ELF-1 (cell line): ENCODE data around the gene P4HA2.

Source experiments
- DNase-seq: peaks from one replicate; pipeline ENCODE4 v3.0.0-alpha.2; 2016; ENCODE audit warnings: low read depth, low spot score

Gene P4HA2

DNA sequence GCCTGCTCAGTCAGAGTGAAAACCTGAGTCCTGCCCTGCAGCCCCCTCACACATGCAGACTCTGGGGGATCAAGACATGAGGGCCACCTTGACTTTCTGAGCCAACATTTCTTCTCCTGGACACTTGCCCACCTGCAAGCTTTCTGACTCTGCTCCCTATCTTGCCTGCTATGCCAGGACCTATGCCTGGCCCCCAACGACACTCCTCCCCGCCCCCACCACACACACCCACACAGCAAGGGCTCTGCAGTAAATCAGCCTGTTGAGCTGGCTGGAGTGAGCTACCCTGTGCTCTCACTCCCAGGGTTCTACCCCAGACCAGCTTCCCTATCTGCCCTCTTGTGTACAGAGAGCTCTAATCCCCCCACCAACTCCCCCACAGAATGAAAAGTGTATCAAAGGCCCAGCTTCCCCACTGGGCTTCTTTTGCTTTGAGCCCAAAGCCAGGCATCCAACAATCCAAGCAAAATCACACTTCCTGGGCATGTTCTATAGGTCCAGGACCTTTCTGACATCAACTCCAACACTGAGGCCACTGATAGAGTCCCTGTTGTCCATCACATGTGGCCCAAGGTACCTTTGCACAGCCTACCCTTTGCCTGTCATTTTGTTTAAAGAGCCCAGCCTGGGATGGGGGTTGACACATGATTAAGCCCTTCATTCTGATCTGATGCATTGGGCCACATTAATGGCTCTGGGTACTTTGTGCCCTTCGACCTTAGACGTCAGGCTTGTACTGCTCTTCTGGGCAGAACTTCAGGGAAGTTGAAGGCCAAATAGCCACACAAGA lies 37.1 kb upstream of the P4HA2 start:
- no peak for DNase-seq

DNA sequence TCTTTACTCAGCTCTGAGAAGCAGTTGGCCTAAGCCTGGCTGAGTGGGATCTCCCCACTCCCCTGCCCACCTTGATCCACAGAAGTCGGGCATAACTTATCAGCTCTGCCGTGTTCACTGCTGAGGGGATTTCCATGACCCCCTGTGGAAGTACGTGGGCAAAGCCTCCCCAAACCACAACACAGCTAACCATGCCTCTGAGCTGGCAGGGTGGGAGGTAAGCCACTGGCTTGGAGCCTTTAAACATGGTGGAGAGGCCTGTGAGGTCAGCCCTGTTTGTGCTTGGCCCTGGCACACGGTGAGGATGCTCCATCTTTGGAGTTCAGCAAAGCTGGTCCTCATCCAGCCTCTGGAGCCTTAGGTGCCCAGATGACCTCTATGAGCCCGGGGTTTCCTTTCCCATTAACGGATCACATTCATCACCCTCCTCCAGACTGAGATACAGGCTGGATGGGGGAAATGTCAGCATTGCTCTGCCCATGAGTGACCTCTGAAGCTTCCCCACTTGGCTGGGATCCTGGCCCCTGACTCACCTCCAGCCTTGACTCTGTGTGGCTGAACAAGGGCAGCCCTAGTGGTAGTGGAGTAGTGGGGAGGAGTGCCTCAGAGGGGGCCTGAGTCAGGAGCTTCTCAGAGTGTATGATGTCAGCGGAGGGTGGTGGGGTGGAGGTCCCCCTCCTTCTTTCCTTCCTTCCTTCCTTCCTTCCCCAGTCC lies 36.1 kb upstream of the P4HA2 start:
- no peak for DNase-seq

- no peak for DNase-seq
Measured at GRCh38 chr5:132262882-132263547, 35.4 kb upstream of the P4HA2 start.

GRCh38 chr5:132261881-132262845 lies 34.5 kb upstream of the P4HA2 start:
- no peak for DNase-seq

- DNase-seq = no peak
Measured at GRCh38 chr5:132260714-132261551, 33.3 kb upstream of the P4HA2 start.

- DNase-seq = no peak
Measured at GRCh38 chr5:132260051-132260450, 32.4 kb upstream of the P4HA2 start.

DNA sequence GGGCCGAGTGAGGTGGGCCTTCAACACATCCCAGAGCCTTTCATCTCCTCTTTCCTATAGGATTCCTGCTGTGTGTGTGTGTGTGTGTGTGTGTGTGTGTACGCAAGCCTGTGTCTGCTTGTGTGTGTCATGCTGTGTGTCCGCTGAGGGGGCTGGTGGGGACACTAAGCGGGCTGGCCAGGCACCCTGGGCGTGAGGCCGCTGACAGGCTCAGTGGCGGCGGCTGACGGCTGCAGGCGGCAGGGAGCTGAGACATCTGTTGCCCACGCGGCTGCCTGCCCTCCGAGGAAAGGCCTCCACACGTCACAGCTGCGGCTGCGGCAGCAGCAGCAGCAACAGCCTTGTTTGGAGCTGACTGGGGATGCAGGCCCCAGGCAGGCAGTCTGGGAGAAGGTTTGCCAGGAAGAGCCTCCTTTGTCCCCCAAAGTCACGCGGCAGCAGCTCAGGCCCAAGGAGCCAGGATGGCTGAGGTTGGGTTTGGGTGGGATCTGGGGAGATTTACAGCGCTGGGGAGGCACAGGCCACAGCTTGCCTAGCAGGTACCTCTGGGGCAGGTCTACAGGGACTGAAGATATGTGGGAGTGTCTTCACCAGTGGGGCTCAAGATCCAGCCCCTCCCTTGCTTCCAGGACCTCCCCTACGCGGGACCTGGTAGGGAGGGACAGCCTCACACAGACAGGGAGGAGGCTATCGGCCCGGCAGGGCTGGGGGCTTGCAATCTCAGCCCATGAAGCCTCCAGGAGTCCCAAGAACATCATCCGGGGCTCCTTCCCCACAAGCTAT lies 31.6 kb upstream of the P4HA2 start:
- DNase-seq = peak; percentile 50

DNA sequence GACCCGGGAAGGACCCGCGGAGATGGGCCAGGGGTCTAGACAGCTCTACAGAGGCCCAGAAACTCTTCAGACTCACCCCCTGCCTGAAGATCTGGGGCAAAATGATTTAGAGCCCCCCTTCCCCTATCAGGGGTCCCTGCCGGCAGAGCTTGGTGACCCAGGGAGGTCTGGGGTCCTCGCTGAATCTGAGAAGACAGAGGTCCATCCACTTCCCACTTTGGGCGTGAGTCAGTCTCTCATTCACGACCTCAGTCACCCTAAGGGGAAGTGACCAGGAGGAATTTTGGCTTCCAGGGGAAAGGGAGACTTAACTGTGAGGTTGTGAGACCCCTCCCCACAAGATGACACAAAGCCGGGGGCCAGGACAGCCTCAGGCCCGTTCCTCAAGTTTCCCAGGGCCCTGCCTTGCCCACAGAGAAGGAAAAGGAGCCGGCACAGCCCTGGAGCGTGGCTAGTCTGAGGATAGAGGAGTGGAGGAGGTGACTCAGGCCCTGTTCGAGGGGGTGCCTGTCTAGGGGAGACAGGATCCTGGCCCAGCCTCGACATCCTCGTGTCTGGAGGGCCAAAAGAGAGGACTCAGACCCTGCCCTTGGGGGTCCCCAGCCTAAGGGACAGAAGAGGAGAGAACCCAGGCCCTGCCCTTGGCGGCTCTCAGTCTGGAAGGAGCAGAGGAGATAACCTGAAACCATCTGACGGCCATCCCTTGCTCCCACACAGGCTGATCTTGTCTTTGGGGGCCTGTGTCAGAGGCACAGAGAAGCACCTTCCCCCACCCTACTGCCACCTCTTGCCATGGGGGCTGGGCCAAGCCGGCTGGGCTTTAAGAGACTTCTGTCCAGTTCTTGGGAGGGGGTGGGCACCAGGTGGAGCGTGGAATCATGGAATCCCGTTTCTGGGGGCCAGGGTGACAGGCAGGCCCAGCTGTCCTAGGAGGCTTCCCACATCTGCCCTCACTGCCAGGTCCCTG lies 30.7 kb upstream of the P4HA2 start:
- no peak for DNase-seq

DNA sequence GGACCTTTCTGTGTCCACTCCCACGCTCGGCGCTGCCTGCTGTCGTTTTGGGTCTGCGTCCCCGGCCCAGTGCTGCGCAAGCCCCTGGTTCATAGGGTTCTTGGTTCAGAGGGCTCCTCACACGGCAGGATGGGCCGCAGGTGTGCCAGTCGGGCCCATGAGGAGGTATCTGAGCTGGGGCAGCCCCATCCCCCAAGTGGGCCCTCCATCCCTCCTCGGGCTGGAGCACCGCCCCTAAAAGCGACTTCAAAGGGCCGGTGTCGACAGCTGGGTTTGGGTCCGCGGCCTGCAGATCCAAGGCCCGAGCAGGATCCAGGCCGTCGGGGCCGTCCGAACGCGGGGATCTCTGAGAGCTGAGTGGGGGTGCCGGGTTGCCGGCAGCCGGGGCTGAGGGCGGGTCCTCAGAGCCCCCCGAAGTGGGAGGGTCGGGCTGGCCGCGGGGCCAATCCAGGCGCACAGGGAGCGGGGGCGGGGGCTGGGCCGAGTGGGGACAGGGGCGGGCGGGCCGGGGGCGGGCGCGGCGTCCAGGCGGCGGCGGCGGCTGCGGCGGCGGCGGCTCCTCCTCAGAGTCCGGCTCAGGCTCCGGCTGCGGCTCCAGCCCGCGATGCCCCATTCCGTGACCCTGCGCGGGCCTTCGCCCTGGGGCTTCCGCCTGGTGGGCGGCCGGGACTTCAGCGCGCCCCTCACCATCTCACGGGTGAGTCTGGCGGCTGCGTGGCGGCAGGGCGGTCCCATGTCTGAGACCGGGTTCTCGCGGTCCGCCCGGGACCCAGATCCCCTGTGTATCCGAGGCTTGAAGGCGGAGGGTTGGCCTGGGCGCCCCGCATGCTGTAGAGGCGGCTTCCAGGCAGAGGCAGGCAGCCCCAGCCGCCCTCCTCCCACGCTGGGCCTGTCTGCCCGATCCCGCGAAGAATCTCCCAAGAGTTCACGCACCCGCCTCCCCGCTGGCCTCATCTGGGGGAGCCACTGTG lies 29.8 kb upstream of the P4HA2 start, which contains the start of gene PDLIM4:
TSS of gene PDLIM4 (plus strand) at position 566 of the 971 bp plus-strand sequence. CDS start at position 605, 39 bp downstream.
- DNase-seq = peak; percentile 64

DNA sequence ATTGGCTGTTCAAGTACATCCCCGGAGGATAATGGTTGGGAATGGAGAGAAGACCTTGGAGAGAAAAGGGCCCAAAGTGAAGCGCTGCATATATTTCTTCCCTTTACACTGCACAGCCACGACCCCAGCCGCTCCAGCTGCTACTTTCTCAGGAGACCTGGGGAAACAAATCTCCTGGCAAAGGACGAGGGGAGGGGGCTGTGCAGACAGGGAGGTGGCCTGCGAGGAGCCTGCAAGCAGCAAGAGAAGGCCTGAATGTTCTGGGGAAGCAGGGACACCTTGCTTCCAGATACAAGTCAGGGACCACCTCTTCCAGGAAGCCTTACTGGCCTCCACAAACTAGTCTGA lies 29.1 kb upstream of the P4HA2 start:
- no peak for DNase-seq

DNA sequence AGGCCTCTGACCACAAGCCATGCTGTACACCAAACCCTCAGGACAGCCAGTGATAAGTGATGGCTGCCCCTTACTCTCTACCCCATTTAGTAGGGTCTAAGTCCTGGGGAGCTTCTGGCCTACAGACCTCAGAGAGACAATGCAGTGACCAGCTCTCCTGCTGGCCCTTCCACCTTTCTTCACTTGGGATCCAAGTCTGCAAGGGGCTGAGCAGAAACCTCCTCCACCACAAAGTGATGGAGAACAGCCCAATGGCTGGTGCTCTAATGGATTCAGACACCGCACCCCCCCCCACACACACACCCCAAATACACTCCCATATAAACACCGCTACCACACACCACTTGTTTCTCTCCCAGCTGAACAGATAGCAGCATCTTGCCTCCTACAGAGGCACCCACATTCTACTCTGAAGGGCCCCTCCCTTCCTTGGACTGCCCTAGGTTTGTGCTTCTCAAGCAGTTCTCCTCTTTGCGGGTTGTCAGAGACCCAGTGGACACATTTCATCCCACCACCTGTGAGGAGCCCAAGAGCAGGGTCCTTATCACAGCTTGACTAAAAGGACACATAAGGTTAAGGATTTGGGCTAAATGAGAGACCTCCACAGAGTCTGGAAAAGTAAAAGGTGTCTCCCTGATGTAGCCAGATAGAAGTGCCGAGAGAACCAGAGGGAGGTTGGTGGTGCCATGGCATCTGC lies 28.6 kb upstream of the P4HA2 start:
- DNase-seq = no peak

DNA sequence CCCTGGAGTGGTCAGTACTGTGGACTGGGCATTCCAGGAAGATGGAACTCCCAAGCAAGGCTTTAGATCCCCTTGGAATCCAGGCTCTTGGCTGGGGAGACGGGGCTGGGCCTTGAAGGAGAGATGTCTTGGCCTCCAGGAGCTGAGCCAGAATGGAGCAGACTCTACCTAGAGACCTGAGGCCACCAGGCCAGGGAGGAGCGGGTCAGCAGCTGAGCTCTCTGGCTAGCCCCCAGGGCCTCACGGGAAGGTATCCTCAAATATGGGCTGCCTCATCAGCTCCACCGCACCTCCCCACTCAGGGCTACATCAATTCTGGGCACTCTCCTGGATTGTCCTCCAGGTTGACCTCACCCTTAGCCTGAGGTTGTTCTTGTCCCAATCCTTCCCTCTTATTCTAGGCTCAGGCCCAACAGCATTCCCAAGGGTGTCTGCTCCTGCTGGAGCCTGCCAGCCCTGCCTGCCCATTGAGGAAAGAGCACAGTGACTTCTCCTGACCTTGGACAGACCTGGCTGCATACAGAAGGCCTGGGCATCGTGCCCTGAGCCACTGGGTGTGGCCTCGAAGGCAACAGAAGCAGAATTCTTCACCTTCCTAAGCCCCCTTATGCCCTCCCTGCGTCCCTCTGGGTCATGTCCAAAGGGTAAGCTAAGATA lies 26.8 kb upstream of the P4HA2 start:
- DNase-seq = no peak

GRCh38 chr5:132253452-132254320 lies 26.0 kb upstream of the P4HA2 start:
- DNase-seq = no peak

DNA sequence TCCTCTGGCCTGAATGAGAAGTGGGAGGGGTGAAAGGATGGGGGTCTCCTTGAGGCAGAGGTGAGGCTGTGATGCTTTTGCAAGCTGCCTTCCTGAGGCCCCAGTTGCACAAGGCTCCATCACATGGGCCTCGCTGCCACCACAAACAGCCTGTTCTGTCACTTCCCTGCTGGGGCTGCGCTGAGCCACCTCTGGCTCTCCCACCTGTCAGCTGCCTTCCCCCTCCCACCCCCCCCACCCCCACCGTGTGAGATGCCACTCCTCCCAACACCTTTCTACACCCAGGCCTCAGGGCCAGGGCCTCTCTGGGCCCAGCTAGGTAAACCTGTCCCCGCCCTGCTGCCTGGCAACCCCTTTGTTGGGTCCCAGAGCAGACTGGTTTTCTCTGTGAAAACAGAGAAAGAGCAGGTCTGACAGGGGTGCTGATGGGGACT lies 25.4 kb upstream of the P4HA2 start:
- no peak for DNase-seq

DNA sequence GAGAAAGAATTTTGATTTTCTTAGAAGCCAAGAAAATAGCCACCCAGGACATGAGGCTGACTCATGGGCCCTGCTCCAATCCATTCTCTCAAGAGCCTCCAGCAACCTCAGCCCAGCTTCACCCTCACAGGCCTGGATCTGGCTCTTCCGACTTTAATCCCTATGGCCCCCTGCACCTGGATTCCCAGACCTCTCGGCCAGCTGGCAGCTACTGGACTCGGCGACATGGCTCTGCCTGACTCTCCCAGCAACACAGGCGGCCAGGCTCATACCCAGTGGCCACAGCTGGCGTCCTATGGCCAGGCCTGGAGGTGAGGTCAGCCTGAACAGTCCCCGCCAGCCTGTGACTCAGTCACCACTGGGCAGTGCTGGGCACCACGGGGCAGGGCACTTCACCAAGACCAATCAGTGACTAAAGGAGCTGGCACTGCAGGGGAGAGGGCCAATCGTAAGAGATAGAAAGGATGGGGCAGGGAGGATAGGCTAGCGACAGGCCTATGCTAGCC lies 23.6 kb upstream of the P4HA2 start:
- DNase-seq = no peak
